GM11168 (cell line): ENCODE measurements around the gene PEMT.

Experiments
- in situ Hi-C: fragments of 300-500 bp; cut with MboI; formaldehyde crosslinking; loops from one replicate; pipeline ENCODE4 v1.12.0; 2022; ENCODE audit warnings: low sequenced_read_pairs; ENCODE audit not compliant: unreplicated experiment

The PEMT gene

DNA sequence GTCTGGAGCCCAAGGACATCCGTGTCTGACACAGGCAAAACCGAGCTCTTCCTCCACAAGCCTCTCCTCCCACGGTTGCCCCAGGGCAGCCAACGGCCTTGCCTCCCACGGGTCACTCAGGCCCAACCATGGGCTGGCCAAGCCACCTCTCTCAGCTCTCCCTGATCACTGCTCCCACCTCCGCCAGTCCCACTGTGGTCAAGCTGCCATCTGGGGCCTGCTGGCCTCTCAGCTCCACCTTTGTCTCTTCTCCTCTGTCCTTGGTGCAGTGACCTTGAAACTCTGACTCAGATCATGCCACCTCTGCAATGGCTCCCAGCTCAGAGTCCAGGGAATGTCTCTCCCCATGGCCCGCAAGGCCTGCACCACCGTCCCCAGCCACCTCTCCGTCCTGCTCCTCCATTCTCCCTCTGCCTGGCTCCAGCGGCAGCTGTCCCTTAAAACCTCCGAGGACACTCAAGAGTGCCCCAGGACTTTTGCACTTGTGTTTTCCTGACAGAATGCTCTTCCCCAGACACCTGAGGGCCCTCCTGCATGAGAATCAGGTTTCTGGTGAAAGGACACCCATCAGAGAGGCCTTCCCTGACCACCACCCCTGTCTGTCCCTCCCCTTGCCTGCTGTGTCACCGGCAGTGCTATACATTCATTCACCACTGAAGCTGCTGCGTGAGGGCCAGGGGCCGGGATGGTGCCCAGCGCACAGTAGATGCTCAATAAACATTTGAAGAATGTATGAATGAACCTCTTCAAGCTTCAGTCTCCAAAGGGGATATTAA lies 19.3 kb downstream of the PEMT start:
- in situ Hi-C loops = no loop called here

DNA sequence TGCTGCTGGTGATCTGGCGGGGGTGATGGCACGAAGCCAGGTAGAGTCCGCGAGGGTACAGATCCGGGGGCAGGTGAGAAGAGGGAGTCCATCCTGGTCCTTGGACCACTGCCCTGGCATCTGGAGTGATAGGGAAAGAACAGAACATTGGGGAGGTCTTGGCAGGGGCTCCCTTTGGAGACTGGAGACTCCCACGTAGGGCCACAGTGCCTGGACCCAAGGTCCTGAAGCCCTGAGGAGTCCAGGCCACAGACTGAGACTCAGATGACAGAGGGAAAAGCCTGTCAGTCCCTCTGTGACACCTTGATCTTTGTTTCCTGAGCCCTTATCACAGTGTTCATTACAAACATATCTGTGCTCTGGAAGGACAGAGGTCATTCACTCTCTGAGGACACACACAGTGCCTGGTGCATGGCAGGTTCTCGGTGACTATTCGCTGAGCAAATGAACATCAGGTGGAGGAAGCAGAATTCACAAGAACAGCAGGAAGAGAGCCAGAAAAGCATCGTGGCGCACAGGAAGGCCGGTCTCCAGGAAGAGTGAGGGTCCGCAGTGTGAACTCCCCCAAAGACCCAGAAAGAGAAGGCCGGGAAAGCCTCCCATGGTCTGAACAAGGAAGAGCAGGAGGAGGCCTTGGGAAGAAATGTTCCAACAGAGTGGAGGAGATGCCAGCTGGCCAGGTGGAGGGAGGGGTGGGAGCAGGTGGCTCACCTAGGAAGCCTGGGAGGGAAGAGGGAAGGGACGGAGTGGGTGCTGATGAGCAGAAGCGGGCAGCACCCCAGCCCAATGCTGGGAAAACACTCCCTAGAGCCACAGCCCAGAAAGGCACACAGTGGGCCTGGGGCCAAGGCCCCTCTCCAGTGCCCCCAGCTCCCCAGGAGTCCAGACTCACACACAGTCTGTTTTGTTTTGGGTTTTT lies 20.5 kb downstream of the PEMT start:
- in situ Hi-C loops = no loop called here

DNA sequence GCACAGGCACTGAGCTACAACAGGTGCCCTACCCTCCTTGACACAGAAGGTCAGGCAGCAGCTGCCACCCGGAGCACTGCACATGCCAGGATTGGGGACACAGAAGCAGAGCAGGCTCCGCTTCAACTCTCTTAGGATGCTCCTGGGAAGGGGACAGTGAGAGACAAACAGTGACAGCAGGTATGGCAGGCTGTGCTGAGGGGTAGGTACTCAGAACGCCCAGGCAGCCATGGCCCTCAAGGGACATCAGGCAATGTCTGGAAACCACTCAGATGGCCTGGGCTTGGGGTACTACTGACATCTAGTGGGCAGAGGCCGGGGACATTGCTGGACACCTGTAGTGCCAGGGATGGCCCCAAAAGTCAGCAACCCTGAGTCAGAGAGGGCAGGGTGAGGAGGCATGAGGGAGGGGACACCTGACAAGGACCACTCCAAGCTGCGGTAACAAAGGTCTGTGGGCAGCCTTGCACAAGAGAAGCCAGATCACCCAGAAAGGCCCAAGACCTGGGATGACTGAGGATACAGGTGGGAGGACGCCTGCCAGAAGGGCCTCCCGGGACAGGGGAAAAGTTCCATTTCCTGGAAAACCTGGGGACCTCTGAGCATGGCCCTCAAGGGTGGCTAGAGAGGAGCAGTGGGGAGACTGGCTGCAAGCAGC lies 21.2 kb downstream of the PEMT start:
- in situ Hi-C loops = no loop called here

DNA sequence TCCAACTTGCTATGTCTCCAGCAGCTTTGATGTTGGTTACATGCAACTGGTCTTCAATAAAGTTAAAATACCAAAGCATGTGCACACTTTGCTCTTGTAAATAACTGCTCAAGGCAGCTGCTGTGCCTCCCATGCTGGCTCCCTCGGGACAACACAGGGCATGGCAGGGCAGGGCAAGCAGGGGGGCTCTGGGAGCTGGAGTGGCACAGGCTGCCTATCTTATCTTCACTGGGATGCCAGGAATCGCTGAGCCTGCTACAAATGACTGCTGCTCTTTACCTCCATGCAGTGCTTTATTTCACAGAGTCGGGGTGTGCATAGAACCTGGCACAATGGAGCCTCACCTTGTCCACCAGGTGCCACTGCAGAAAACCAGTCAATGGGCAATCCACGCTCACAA lies 21.8 kb downstream of the PEMT start:
- in situ Hi-C loops = no loop called here

DNA sequence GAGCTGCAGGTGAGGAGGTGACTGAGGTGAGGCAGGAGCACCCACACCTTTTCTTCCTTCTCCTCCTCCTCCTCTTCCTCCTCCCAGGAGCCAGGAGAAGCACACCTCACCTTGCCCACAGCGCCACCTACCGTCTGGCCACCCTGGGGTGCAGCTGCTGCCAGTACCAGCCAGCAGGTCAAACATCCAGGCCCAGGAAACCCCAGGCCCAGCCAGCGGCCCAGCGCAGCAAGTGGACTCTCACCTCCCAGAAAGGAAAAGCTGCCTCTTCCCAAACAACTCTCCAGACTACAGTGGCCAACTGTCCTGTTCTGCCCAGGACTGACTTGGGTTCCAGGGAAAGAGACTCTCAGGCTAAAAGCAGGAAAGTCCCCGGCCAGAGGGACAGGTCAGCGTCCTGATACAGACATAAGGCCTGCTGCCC lies 22.7 kb downstream of the PEMT start:
- in situ Hi-C loops = no loop called here

DNA sequence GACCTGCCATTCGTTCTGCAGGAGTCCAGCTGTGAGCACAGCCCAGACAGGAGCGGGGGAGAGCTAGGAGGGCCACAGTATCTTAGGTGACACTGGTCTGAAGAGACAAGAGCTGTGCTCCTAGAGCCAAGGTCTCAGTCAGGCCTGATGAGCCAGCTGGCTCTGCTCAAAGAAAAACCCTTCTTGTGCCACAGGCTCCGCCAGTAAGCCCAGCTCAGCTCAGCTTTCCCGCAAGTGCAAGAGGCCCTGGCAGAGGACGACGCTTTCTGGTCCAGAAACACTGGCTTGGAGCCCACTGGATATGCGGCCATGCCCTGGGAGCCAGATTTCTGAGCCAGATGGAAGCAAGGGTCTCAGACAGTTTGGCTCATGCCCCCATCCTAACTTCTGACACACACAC lies 23.9 kb downstream of the PEMT start:
- in situ Hi-C loops = no loop called here

DNA sequence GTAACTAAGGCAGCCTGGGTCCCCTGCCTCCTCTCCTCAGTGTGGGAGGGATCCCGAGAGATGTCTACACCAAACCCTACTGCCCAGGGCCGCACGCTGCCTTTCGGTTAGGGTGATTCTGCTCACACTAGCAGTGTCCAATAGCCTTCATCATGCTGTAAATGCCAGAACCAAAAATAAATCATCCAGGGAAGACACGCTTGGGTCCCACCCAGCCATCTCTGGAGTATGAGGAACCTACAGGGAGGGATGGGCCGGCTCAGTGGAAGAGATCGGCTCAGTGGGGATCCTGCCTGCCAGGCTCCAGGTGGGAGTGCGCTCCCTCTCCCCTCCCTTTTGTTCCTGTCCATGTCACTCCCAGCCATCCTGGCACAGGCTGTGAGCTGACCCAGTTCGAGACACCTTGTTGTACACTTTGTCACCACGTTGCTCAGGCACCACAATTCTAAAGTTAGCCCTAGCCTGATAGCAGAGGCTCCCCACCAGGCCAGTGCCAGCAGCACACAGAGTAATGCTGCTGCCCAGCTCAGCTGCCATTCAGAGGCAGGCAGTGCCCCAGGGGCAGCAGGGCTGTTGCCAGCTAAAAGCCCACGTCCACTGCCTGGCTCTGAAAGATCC lies 24.5 kb downstream of the PEMT start:
- in situ Hi-C loops = no loop called here

DNA sequence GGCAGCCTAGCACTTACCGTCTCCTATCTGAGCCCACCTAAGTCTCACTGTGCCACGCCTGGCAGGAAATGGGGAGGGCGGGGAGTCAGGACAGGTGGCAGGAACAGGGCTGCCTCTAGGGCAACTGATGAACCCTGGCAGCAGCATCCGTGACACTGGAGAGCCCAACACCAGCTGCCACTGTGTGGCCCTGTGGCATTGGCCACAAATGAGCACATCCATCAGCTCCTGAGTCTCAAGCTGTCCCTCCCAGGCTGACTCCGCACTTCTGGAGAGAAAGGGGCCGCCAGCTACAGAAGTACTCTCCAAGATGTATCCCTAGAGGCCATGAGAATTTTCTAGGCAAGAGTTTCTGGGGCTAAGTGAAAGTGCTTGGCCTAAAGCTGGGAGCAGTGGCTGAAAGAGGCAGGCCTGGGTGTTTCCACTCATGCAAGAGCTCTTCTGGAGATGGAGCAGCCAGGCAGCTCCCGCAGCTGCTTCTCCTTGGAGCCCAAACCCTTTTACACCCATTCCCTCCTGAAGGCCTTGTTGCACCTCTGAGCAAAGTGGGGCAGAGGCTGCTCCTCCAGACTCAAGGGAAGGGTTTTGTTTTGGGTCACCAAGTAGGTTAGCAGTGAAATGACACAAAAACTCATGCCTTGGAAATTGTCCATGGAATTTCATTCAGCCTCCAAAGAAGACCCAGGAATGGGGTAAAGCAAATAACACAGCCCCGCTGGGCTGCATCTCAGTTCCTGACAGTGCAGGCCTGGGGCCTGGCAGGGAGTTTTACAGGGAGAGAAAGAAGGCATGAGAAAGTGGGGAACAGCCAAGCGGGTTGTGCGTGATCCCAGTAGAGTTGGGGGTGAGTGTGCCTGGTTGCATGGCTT lies 25.8 kb downstream of the PEMT start:
- in situ Hi-C loops = no loop called here

DNA sequence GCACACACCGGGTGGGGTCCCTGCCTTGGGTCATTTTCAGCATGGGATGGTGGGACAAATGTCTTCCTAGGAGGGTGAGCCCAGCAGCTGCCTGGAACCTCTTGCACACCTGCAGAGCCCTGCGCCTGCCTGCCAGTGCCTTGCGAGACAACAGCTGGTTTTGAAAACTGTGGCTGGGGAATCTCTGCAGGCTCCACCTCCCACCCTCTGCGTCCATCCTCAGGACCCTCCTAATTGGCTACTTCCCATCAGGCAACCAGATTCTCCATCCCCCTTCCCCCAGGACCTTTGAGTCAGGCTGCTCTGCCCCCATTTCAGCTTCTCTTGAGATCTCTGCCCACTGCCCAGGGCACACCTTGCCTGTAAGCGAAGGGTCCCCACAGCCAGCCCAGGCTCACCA lies 26.6 kb downstream of the PEMT start:
- in situ Hi-C loops = no loop called here

DNA sequence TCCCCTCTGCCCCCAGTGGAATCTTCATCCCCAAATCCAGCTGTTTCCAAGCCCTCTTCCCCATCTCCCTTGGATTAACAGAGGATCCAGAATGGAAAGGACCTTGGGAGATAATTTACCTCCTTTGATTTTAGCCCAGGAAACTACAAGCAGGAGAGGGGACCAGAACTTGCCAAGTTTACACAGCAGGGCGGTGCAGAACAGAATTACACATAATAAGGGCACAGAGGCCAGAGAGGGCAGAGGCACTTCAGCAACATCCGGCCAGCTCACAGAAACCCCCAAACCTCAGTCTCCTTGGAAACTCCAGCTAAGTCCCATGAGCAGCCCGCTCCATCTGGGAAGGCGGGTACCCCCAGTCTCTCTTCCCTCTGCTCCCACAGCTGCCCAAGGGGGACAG lies 27.2 kb downstream of the PEMT start:
- in situ Hi-C loops = no loop called here

DNA sequence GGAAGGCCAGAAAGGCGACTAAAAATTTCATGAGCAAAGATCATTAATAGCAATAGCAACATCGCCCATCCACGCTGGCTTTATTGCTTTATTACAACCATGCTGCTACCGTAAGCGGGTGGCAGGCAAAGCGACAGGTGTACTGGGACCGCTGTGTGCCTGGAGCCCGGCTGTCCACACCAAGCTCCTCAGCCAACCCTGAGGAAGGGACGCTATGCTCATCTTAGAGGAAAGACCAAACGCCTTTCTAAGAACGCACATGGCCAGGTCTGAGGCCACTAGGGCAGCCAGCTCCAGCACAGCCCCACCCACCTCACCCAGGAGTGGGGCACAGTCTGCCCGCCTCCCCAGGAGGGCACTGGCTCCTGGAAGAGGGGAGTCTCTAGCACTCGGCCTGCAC lies 28.0 kb downstream of the PEMT start:
- in situ Hi-C loops = no loop called here

DNA sequence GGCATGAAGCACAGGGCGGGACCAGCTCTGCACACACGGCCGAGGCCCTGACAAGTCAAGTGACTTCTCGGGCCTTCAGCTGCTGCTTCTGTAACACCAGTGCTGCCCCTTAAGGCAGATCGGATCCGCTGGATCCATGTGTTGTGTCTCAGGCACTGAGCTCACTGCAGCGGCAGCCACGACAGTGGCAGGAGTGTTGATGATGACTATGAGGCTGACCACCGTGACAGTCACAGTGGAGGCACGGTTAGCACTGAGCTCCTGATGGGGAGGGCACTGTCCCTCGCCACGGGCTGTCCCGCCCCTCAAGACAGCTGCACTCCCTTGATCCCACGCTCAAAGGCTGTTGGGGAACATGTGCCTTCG lies 29.4 kb downstream of the PEMT start:
- in situ Hi-C loops = no loop called here

DNA sequence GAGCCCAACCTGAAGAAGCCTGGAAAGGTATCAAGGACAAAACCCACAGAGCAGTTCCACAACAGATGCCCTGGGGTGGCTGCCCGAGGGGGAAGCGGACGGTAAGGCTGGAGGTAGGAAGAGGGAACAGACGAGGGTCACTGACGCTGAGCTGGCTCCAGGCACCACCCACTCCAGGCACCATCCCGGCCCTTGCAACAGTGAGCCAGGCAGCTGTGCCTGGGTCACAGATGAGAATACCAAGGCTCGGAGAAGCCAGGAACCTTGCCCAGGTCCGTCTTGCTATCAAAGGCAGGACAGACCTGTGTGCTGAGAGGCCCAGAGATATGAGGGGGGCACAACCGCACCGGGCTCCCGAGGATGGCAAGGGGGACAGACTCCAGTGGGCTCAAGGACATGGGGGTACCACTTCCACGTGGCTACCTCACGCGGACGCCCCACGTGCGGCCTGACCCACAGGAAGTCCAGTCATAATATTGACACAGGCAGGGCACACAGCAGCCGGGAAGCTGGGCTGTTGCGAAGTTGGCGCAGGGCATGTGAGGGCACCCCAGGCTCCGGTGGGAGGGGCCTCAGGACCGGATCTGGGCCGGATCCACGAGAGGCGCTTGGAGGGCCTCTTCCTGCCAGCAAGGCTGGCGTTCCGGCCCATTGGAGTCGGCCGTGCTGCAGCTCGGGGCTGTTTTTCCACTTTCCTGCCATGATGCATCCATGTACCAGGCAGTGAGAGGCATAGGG lies 29.9 kb downstream of the PEMT start:
- in situ Hi-C loops = no loop called here

DNA sequence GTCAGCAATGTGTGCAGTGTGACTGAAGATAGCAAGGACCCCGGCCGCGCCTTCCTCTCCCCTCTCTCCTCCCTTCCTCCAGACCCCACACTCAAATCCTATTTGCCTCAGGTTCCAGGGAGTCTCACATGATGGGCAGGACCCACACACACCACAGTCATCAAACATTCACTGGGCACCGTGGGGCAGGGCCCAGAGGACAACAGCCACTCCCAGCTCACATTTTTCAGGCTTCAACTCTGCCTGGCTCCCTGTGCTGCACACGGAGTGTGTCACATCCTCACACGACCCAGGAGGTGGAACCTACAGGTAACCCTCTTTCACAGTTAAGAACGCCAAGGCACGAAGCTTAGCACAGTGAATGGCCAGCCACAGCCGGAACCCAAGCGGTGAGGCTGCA lies 30.5 kb downstream of the PEMT start:
- in situ Hi-C loops = no loop called here

DNA sequence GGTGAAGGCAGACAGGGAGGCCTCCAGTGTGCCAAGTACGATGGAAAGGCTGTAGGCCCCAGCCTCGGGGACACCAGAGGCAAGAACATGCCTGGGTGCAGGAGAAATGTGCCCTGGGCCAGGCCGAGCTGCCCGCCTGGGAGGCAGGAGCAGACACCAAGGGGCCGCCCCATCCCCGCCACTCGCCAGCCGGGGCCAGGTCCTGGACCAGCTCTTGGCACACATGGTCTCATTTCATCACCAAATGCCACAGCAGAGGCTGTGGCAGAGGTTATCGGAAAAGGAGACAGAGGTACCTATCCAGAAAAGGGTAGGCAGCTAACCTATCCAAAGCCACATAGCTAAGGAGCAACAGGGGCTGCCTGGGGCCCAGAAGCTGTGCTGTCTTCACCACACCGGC lies 31.3 kb downstream of the PEMT start:
- in situ Hi-C loops = no loop called here

DNA sequence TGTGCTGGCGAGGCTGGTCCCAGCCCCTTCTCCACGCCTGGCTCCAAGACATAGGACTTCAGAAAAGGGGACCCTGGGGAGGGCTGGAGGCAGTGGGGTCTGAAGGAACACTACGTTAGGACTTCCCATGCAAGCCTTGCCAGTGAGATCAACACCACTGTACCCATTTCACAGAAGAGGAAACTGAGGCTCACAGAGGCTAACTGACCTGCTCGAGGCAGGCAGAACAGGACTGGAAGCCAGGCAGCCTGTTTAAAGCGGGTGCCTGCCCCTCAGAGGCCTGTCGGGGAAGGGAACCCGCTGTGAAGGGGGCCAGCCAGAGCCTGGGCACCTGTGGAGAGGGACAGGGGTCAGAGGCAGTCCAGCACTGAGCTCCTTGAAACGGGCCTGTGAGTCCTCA lies 32.3 kb downstream of the PEMT start:
- in situ Hi-C loops = no loop called here

DNA sequence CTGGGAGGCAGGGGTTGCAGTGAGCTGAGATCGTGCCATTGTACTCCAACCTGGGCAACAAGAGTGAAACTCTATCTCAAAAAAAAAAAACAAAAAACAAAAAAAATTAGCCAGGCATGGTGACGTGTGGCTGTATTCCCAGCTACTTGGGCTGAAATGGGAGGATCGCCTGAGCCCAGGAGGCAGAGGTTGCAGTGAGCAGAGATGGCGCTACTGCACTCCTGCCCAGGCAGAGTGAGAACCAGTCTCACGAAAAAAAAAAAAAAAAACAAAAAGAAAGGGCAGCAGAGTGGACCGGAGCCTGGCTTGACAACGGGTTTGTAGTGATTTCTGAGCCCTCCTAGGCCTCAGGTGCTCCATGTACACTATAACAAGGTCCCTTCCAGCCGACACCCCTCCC lies 33.1 kb downstream of the PEMT start:
- in situ Hi-C loops = no loop called here

DNA sequence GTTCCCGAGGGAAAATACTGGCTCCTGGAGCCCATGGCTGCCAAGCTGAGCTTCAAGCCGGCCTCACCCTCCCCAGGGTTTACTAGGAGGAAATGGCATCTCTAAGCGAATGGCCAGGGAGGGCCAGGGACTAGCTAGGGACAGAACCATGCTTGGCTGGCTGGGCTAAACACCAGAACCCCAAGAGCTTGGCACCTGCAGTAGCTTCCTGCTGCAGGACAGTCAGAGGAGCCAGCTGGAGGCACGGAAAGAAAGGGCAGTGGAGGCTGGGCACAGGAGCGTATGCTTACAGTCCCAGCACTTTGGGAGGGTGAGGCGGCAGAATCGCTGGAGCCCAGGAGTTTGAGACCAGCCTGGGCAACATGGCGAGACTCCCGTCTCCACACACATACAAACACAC lies 33.7 kb downstream of the PEMT start:
- in situ Hi-C loops = no loop called here

DNA sequence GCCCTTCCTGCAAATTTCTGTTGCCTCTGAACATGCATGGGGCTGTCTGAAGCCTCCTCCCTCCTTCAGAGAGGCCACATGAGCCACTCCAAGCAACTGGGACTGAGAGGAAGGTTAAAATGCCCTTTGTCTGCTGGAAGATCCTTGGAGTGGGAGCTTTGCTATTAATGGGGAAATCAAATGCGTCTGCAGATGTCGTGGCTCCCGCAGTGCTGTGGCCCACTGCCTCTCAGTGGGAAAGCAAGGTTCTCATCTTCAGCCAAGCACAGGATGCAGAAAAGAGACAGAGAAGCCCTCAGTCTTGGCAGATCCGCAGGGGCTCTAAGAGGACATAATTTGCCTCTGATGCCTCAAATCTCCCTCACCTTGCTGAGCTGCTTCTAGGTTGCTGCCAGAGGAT lies 34.8 kb downstream of the PEMT start:
- in situ Hi-C loops = no loop called here
